Activated CD4-positive, alpha-beta T cell treated with anti-CD3 and anti-CD28 coated beads, Interleukin-2, Interleukin-6, amounts not matched to agents 100 ng/mL and 50 ng/mL, durations not matched to agents 16 hours and 8 hours (primary cell): ENCODE results near the gene ASCC1.

Experiments
- DNase-seq: peaks from one replicate; pipeline ENCODE4 v3.0.0-alpha.2; 2020

The ASCC1 gene

GRCh38 chr10:72080042-72080975, 135.8 kb downstream of the ASCC1 start:
- DNase-seq = no peak

- no peak for DNase-seq
Observed at GRCh38 chr10:72079356-72079755, 136.7 kb downstream of the ASCC1 start.

GRCh38 chr10:72077275-72077990, 138.6 kb downstream of the ASCC1 start:
- no peak for DNase-seq

- DNase-seq = no peak
Observed at GRCh38 chr10:72076756-72077155, 139.3 kb downstream of the ASCC1 start.

GRCh38 chr10:72075376-72076115, 140.5 kb downstream of the ASCC1 start:
- no peak for DNase-seq

- no peak for DNase-seq
Observed at GRCh38 chr10:72074574-72075375, 141.3 kb downstream of the ASCC1 start.

GRCh38 chr10:72073708-72074573, 142.1 kb downstream of the ASCC1 start:
- no peak for DNase-seq

GRCh38 chr10:72072639-72073038, 143.4 kb downstream of the ASCC1 start:
- DNase-seq = no peak

- no peak for DNase-seq
Observed at GRCh38 chr10:72072046-72072445, 144.0 kb downstream of the ASCC1 start.

- DNase-seq = no peak
Observed at GRCh38 chr10:72069751-72070526, 146.1 kb downstream of the ASCC1 start.

GRCh38 chr10:72068901-72069446, 147.1 kb downstream of the ASCC1 start:
- DNase-seq = no peak

GRCh38 chr10:72068126-72068765, 147.8 kb downstream of the ASCC1 start:
- no peak for DNase-seq

- DNase-seq = no peak
Observed at GRCh38 chr10:72067463-72068125, 148.5 kb downstream of the ASCC1 start.

GRCh38 chr10:72066318-72067284, 149.5 kb downstream of the ASCC1 start:
- no peak for DNase-seq

GRCh38 chr10:72065439-72066025, 150.5 kb downstream of the ASCC1 start:
- DNase-seq = no peak

GRCh38 chr10:72063703-72064391, 152.2 kb downstream of the ASCC1 start:
- DNase-seq = no peak
